NCI-H146 treated with DMSO at 0.1 percent for 48 hours (cell line): Measurements from ENCODE around the gene CNP.

Experiments used
- DNase-seq: peaks from one replicate; lab custom pipeline; 2025; ENCODE audit not compliant: unreplicated experiment; lab: John Stamatoyannopoulos, UW

Gene CNP

DNA sequence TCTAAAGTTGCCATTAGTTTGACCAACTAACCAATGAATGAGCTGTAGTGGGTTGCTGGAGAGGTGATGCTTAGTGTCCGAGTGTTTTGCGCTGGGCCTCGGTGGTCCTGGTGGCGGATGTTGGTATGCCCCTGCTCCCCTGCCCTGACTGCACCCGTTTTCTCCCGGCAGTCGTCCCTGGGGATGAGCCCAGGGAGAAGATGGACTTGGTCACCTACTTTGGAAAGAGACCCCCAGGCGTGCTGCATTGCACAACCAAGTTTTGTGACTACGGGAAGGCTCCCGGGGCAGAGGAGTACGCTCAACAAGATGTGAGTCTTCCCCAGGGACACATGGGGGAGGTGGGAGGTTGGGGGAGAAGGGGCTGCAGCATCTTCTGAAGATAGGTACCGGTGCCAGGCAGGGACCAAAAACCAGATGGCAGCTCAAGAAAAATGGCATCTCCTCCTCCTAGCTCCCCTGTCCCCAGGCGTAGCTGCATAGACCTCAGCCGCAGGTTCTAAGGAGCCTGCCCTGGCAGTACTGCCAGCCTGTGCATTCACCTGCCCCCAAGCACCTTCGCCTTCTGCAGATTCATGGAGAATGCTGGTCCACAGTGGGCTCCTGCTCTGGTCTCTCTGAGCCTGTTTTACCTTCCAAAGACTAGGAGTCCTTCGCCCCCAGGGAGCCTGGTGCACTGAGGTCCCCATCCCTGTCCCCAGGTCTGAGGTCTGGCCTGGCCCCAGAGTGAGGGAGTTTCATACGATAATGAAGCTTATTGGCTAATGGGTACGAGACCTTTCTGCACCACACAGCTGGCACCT, 5.3 kb downstream of the CNP start:
- DNase-seq: no peak

DNA sequence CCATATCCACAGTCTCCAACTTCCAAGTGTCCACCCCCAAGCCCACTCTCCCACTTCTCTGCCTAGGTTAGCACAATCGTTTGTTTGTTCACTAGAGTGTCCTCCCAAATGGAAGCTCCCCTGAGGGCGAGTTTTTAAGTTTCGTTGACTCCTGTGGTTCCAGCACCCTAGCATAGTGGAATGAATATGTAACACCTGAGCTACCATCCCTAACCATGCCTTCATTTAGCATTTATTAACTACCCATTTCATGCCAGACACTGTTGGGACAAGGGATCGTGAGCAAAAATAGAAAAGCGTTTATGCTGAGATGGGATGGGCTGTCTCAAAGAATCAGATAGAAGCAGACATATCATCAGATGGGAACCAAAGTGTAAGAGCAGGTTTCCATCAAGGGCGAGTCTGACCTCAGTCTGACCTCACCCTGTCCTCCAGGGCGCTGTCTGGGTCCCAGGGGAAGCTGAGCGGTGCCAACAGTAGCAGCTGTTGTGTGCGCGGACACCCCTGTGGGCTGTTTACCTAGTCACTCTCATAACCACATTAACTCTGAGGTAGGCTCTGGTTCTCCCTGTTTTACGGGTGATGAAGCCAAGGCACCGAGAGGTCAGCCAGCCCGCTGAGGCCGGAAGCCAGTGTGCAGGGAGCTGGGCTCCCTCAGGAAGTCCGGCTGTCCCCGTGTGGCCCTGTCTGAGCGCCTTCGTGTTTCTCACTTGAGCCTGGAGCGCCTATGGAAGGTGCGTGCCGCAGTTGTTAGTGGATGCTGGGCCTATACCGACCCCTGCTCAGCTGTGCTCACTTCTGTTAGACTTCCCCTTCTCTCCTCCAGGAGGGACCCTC, 6.2 kb downstream of the CNP start:
- no peak for DNase-seq

DNA sequence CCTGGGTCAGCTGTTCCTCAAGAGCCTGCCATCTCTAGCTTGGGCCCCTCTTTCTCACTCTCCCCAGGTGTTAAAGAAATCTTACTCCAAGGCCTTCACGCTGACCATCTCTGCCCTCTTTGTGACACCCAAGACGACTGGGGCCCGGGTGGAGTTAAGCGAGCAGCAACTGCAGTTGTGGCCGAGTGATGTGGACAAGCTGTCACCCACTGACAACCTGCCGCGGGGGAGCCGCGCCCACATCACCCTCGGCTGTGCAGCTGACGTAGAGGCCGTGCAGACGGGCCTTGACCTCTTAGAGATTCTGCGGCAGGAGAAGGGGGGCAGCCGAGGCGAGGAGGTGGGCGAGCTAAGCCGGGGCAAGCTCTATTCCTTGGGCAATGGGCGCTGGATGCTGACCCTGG, 6.8 kb downstream of the CNP start:
- no peak for DNase-seq

DNA sequence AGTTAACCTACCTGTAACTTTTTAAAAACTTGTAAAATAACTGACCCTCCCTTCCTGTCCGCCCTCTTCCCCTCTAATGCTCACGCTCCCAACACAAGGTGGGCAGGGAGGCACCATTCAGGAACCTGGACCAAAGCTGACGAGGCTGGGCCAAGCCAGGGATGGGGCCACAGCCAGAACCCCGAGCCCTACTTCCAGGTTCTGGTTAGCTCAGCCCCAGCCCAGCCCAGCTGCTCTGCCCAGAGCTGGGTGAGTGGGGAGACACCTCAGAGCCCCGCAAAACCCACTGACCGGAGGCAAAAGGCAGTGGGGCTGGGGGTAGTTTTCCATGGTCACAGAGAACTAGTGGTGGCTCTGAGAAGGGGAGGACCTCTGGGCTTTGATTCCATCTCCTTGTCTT, 7.4 kb downstream of the CNP start:
- no peak for DNase-seq

DNA sequence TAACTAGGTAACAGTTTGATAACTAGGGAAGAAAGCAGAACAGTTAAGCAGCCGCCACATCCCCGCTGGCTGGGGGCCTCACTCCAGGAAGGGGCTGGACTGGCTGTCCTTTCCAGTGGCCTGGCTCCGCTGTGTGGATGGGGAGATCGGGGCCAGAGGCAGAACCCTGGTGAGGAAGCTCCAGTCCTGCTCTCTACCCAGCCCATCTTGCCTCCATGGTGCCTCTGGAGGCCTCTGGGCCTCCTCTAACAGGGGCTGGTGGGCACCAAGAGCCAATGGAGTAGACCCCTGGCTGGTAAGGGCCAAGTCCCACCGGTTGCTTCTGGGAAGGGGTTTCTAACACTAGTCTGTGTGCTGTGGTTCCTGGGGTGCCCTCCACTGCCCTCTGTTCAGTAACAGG, 8.1 kb downstream of the CNP start:
- no peak for DNase-seq

DNA sequence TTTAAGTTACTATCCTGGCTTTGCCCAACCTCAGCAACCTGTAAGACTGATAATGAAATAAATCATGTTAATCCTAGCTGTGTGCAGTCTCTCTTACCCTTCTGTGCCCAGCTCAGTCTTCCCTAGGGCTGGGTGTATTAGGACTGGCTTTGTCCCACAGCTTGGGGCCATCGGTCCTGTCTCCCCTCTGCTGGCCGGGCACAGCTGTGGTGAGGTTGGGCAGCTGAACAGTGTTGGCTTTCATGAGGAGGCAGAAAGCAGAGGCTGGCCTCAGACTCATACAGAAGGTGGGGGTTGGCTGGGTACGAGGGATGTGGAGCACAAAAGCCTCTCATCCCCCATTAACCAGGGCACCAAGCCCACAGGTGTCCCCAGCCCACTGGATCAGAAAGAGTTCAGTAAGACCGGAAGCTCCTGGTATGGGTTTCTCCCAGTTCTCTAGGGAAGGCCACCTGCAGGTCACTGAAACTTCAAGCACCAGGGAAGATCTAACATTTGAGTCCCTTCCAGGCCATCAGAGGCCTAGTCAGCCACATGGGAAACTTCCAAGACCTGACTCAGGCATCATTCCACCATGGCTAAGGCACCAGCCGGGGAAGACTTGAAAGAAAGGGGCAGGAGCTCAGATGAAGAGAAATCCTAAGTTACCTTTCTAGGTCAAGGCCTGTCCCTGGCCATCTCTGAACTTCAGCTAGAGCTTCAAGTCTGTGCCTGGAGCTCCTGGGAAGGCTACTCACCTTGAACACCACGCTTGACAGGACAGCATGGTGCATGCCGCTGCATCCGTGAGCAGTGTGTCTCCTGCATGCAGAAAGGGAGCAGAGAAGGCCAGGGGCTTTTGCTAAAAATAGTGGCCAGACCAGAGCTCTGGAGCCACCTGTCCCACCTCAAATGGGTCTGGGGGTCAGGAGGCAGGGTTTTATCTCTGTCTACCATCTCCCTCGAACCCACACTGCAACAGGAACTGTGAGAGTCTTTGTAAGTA, 8.8 kb downstream of the CNP start:
- DNase-seq: no peak

DNA sequence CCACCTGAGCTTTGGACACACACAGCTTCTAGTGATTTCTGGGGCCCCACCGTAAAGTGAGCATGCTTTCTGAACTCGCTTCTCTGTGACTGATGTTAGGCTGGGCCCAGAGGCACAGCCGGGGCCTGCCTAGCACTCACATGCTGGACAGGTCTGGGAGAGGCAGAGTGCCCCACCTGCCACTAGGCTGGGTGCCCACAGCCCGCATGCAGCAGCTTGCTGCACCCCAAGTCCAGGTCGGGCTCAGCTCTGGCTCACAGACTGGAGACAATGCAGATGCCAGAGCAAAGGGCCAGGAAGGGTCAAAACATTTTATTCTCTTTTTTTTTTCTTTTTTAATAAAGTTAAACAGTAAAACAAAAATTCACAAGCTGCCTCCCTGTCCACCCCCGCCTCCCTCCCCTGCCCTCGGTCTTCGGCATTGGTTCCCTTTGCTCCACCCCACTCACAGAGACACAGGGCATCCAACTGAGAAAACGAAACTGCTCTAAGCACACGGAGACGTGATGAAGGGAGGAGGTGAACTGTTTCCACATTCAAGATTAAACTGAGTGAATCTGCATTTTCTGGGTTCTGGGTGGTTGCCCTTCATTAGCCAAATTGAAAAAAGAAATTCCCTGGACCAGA, 9.7 kb downstream of the CNP start:
- DNase-seq: no peak

DNA sequence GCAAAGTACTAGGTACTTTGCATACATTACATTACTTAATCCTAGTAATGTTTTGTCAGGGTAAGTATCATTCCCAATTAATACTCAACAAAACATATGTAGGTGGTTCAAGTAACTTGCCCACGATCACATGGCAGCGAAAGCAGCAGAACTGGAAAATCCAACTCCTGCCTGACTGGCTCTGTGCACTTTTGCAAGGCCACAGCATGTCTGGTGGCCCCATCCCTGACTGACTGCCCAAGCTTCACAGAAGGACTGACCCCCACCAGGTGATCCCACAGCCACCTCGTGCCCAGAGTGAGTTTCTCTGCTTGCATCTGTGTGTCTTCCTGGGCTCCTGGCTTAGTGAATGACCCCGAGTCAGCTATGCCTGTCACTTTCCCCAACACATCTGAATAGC, 11.4 kb downstream of the CNP start:
- no peak for DNase-seq

DNA sequence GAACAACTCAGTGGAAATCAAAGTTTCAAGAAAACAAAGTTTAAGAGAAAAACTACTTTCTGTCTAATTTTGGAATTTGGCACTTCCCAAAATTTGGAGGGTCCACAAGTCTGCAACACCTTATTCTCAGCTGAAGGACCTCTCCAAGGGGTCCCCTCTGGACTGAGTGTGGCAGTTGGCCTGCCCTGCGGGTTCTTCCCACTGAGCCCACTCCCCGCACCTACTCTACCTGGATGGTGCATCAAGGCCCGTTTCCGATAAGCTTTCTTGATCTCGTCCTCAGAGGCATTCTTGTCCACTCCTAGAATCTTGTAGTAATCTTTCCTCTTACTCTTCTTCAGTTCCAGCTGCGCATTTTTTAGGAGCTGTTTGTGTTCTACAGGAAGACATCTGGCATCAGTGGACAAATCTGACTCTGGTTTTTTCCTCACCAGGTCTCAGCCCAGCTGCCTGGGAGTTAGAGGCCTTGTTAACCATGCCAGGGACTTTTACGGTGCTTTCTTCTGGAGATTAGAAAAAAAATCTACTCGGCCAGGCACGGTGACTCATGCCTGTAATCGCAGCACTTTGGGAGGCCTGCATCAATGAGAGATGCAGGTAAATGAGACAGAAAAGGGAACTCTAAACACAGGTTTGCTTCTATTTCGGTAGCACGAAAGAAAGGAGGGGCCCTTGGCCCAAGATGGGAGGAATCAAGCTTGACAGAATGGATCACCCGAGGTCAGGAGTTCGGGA, 15.6 kb downstream of the CNP start:
- DNase-seq: no peak

DNA sequence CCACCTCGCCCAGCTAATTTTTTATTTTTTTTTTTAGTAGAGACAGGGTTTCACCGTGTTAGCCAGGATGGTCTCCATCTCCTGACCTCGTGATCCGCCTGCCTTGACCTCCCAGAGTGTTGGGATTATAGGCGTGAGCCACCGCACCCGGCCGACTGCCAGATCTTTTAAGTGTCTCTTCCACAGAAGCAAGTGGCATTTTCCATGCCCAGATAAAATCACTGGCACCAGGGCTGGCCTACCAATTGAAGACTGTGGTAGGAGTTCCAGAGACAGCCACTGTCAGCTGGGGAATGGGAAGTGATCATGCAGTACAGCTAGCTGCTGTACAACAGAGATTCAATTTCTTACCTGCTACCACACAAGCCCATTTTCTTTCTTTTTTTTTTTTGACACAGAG, 17.9 kb downstream of the CNP start:
- no peak for DNase-seq

DNA sequence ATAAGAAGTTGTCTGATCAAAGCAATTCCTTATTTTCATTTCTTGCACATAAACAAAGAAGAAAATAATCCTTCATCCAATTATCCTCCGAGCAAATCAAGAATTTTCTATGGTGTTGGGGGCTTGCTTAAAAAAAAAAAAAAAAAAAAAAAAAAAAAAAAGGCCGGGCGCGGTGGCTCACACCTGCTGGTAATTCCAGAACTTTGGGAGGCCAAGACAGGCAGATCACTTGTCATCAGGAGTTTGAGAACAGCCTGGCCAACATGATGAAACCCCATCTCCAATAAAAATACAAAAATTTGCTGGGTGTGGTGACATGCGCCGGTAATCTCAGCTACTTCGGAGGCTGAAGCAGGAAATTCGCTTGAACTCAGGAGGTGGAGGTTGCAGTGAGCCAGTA, 19.3 kb downstream of the CNP start:
- DNase-seq: no peak

DNA sequence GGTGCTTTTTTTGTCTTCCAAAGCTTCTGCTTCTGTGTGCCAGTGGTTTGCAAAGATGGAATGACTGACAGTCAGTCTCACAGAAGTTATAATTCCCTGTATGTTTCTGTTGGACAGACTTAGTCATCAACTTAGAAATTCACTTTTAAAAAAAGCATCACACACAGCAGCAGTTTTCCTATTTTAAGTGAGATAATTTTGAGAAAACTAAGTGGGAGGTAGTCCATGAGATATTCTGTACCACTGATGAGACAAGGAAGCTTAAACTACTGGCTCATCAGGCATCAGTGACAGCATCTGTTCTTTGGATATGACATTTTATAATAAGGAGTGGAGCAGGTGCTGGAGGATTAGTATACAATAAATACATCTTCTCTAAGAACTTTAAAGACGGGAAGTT, 20.0 kb downstream of the CNP start:
- DNase-seq: no peak

DNA sequence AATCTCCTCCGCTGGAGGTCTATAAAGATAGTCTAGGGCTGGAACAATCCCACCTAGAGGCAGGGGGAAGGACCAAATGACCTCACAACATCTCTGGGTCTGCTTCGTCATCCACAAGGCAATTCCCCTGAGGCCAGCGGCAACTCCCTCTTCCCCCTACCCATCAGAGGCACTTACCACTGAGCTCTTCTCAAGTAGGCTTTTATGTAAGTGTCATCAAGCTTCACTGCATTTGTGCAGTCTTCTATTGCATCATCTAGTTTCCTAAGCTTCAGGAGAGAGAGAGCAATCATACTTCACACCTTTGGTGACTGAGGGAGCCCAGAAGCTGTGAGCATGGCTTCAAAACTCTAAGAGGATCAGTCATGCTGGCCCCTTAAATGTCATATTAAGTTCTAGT, 21.0 kb downstream of the CNP start:
- DNase-seq: no peak

DNA sequence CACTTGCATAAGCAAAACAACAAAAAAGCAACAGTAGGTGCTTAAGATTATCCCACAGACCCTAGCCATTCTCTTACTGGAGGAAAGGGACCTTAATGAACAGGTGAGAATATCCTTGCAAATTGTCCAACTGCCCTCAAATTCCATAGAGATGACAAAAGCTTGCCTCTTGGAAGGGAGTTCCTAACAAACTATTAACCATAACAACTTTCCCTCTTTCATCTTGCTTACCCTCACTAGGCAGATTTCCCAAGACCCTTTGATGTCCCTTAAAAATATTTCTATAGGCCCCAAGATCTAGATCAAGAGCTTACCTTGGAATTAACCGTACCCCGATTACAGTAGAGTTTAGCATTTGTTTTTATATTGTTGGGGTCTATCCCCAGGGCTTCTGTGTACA, 21.8 kb downstream of the CNP start:
- DNase-seq: no peak

DNA sequence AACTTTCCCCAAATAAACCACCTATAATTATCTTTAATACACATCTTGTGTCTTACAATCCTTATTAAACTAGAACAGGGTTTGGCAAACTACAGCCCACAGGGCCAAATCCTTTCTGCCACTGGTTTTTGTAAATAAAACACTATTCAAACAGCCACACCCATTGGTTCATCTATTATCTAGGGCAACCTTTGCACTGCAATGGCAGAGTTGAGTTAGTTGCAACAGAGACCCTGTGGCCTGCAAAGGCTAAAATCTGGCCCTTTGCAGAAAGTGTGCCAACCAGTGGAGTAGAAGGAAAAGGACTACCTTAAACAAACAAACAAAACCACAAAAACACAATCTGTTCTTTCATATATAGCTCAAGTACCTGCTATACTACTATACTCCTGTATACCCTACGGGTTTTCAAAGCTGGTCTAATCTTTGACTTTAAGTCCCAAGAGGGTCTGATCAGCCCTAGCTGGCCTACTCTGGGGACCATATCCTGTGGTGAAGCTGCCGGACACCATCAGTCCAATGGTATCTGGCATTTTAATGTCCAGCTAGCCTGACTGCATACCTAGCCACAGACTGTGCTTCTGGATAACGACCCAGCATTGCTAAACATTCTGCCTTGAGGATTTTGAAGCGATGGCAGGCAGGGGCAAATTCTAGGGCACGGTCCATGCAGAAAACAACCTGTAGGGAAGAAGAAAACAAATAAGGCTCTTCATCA, 23.3 kb downstream of the CNP start:
- DNase-seq: no peak

DNA sequence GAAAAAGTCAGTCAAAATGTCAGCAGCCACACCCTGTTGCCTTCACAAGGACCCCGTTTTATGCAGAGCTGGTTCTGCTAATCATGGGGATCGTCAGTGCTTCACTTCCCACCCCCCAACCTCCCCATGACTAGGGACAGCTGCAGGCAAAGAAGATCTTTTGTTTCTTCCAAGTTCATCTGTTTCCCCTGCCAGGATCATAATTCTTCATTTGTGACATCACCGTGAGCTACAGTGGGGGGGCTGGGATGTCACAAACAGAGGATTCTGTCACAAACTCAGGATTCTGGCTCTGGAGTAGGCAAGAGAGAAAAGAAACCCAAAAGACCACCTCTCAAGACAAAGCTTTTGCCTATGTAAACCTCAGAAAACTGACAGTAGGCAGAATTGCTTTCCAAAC, 26.0 kb downstream of the CNP start:
- DNase-seq: no peak

DNA sequence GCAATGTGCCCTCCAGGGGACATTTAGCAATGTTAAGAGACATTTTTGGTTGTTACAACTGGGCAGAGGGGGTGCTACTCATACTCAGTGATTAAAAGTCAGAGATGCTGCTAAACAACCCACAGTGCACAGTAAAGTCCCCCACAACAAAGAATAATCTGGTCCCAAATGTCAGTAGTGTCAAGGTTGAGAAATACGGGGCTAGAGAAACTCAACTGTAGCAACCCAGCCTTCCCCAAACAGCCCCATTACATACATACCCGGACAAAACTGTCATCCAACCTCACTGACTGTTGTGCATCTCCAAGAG, 30.2 kb downstream of the CNP start:
- DNase-seq: no peak

DNA sequence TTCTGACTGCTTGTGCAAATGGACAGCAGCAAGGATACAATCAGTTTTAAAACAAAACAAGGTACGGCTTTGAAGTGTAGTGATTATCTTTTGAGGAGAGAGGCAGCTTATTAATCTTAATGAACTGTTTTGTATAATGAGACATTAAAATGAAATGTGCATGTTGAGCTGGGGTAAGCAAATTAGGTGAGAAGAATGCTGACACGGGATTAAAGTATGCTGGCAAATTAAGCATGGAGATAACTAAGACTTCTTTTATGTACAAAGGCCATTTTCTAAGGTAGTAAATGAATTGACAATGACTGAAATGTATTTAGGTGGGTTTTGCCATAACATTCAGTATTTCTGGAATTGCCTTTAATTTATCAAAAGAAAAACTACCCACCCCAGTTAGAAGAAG, 31.9 kb downstream of the CNP start:
- DNase-seq: no peak

DNA sequence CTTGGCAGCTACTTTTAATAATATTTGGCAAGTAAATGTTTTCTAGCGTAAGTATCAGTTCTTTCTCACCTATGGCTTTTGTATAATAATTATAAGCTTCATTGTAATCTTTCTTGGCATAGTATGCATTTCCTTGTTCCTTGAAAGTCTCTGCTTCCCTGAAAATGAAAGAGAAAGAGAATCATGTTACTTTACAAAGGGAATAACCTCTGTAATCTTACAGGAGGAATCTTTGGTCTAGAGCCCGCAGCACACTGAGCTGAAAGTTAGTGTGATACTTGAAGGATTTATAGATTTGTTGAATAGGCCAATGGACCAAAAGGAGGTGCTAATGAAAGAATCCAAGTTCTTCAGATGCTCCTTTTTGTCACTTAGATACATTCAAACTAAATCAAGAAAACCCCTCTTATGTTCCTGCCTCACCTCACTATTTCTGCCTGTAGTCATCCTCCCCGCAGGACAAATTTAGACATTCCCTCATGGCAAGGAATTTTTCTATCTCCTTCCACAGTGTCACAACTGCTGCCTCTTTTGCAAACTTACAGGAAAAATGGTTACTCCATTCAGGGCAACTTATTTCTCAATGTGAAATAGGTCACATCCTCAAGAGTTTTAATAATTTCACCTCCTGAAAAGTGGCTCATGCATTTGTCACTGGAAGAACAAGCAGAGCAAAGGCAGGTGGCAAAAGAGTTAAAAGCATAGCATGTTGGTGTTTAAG, 34.0 kb downstream of the CNP start:
- DNase-seq: no peak
